ENCODE results near the gene POP7. TPM values are rescaled to one million over a fixed set of nuclear protein-coding genes. Genes with fewer than 3 reads are reported as not detected.
A peak's percentile ranks its signal among the peaks of the same experiment; 100 is the strongest.

Gene POP7
- total RNA-seq, 2 experiments from 2014 or later = 43.6 to 48.3 TPM

- Mint-ChIP-seq H3K27me3 (ENCODE audit: low read depth) (no peaks in the 10 kb centered on the region), H3K36me3 (ENCODE audit: low read depth) (peaks cover 35% of the 10 kb centered on the region), H3K4me1 (ENCODE audit: low read depth) (peaks cover 34% of the 10 kb centered on the region), H3K4me3 (no peak overlapping the region), H3K9me3 (ENCODE audit: insufficient read depth) (no peaks in the 10 kb centered on the region), H3K27ac (peak overlapping the region; percentile 1)
- POLR2A ChIA-PET = interaction anchor here (0.8 to 2.5 kb wide), 3 partner anchors 10 to 113 kb away, joined by 3 to 9 read pairs (median 5); no protein-coding TSS in a partner anchor
- DNase-seq = no peak
- CTCF ChIA-PET = interaction anchor here (1.3 to 6.1 kb wide), 3 partner anchors 12 to 47 kb away, joined by 4 to 38 read pairs (median 5); partner anchors contain the start of gene POP7
- ATAC-seq = no peak
Observed at GRCh38 chr7:100679927-100680575, 25.9 kb upstream of the POP7 start.

- no peak for ATAC-seq
- POLR2A ChIA-PET = interaction anchor here (0.9 to 2.5 kb wide), 2 partner anchors 10 to 55 kb away, joined by 3 to 9 read pairs; no protein-coding TSS in a partner anchor
- CTCF ChIA-PET = interaction anchor here (1.3 to 6.1 kb wide), 3 partner anchors 11 to 48 kb away, joined by 4 to 38 read pairs (median 5); partner anchors contain the start of gene POP7
- Mint-ChIP-seq H3K27me3 (ENCODE audit: low read depth) (no peaks in the 10 kb centered on the region), H3K27ac (no peak overlapping the region), H3K4me1 (ENCODE audit: low read depth) (peaks cover 34% of the 10 kb centered on the region), H3K36me3 (ENCODE audit: low read depth) (peaks cover 40% of the 10 kb centered on the region), H3K4me3 (no peak overlapping the region), H3K9me3 (ENCODE audit: insufficient read depth) (no peaks in the 10 kb centered on the region)
- DNase-seq = no peak
Observed at GRCh38 chr7:100680576-100681271, 25.2 kb upstream of the POP7 start.

GRCh38 chr7:100681491-100682227 lies 24.3 kb upstream of the POP7 start:
- ATAC-seq (no peak), DNase-seq (no peak)
- Mint-ChIP-seq H3K27me3 (ENCODE audit: low read depth) (no peaks in the 10 kb centered on the region), H3K9me3 (ENCODE audit: insufficient read depth) (no peaks in the 10 kb centered on the region), H3K36me3 (ENCODE audit: low read depth) (peaks cover 37% of the 10 kb centered on the region), H3K27ac (peak overlapping the region; percentile 52), H3K4me3 (no peak overlapping the region), H3K4me1 (ENCODE audit: low read depth) (peaks cover 30% of the 10 kb centered on the region)
- POLR2A ChIA-PET = interaction anchor here (1.7 to 2.5 kb wide), 2 partner anchors 9 to 11 kb away, joined by 5 to 9 read pairs; no protein-coding TSS in a partner anchor
- CTCF ChIA-PET = interaction anchor here (1.7 to 6.1 kb wide), 3 partner anchors 11 to 49 kb away, joined by 4 to 38 read pairs (median 10); partner anchors contain the start of gene POP7

- Mint-ChIP-seq H3K36me3 (ENCODE audit: low read depth) (peaks cover 35% of the 10 kb centered on the region), H3K4me1 (ENCODE audit: low read depth) (peaks cover 26% of the 10 kb centered on the region), H3K27me3 (ENCODE audit: low read depth) (no peaks in the 10 kb centered on the region), H3K4me3 (no peak overlapping the region), H3K27ac (no peak overlapping the region), H3K9me3 (ENCODE audit: insufficient read depth) (no peaks in the 10 kb centered on the region)
- ChIA-PET POLR2A (interaction anchor here (1.7 to 2.5 kb wide), 2 partner anchors 8 to 11 kb away, joined by 5 to 9 read pairs; no protein-coding TSS in a partner anchor), CTCF (interaction anchor here (1.2 to 6.1 kb wide), 3 partner anchors 10 to 123 kb away, joined by 4 to 38 read pairs (median 10); partner anchors contain the start of gene POP7)
- DNase-seq (no peak), ATAC-seq (no peak)
Observed at GRCh38 chr7:100682228-100682741, 23.6 kb upstream of the POP7 start.

- POLR2A ChIA-PET = interaction anchor here (1.1 to 1.7 kb wide), 2 partner anchors 10 to 68 kb away, joined by 3 to 5 read pairs; no protein-coding TSS in a partner anchor
- CTCF ChIA-PET = interaction anchor here (1.2 to 6.1 kb wide), 3 partner anchors 9 to 124 kb away, joined by 4 to 38 read pairs (median 10); partner anchors contain the start of gene POP7
- no peak overlapping the region for H3K27ac Mint-ChIP-seq
- peaks cover 19% of the 10 kb centered on the region for H3K4me1 Mint-ChIP-seq (ENCODE audit: low read depth)
- no peaks in the 10 kb centered on the region for H3K27me3 Mint-ChIP-seq (ENCODE audit: low read depth)
- DNase-seq (no peak), ATAC-seq (no peak)
- H3K9me3 Mint-ChIP-seq (ENCODE audit: insufficient read depth) = no peaks in the 10 kb centered on the region
- no peak overlapping the region for H3K4me3 Mint-ChIP-seq
- H3K36me3 Mint-ChIP-seq (ENCODE audit: low read depth) = peaks cover 33% of the 10 kb centered on the region
Observed at GRCh38 chr7:100682991-100683658, 22.8 kb upstream of the POP7 start.

- CTCF ChIA-PET = interaction anchor here (0.8 to 6.1 kb wide), 4 partner anchors 8 to 124 kb away, joined by 3 to 38 read pairs (median 7); partner anchors contain the start of gene POP7
Observed at GRCh38 chr7:100683659-100684533, 22.0 kb upstream of the POP7 start.

GRCh38 chr7:100684534-100685042 lies 21.3 kb upstream of the POP7 start:
- ATAC-seq (no peak), DNase-seq (no peak)
- H3K27me3 Mint-ChIP-seq (ENCODE audit: low read depth) = no peaks in the 10 kb centered on the region
- no peaks in the 10 kb centered on the region for H3K9me3 Mint-ChIP-seq (ENCODE audit: insufficient read depth)
- H3K4me1 Mint-ChIP-seq (ENCODE audit: low read depth) = peaks cover 20% of the 10 kb centered on the region
- H3K4me3 Mint-ChIP-seq = no peak overlapping the region
- H3K36me3 Mint-ChIP-seq (ENCODE audit: low read depth) = peaks cover 30% of the 10 kb centered on the region
- POLR2A ChIA-PET = interaction anchor here (1.4 kb wide), 1 partner anchor 7 kb away, joined by 4 read pairs; no protein-coding TSS in a partner anchor
- CTCF ChIA-PET = interaction anchor here (0.8 to 6.1 kb wide), 3 partner anchors 8 to 72 kb away, joined by 3 to 38 read pairs (median 3); partner anchors contain the start of gene MOSPD3
- H3K27ac Mint-ChIP-seq = no peak overlapping the region

More at GRCh38 chr7:100683659-100684533, 22.0 kb upstream of the POP7 start:
- DNase-seq = no peak
- POLR2A ChIA-PET = interaction anchor here (1.1 to 1.7 kb wide), 2 partner anchors 9 to 68 kb away, joined by 3 to 5 read pairs; no protein-coding TSS in a partner anchor
- Mint-ChIP-seq H3K9me3 (ENCODE audit: insufficient read depth) (no peaks in the 10 kb centered on the region), H3K4me1 (ENCODE audit: low read depth) (peaks cover 20% of the 10 kb centered on the region), H3K27ac (no peak overlapping the region), H3K36me3 (ENCODE audit: low read depth) (peaks cover 31% of the 10 kb centered on the region), H3K27me3 (ENCODE audit: low read depth) (no peaks in the 10 kb centered on the region), H3K4me3 (no peak overlapping the region)
- ATAC-seq = no peak

- peaks cover 27% of the 10 kb centered on the region for H3K36me3 Mint-ChIP-seq (ENCODE audit: low read depth)
- DNase-seq (no peak), ATAC-seq (no peak)
- H3K4me1 Mint-ChIP-seq (ENCODE audit: low read depth) = peaks cover 18% of the 10 kb centered on the region
- H3K4me3 Mint-ChIP-seq = no peak overlapping the region
- no peaks in the 10 kb centered on the region for H3K27me3 Mint-ChIP-seq (ENCODE audit: low read depth)
- CTCF ChIA-PET = interaction anchor here (0.8 to 6.1 kb wide), 3 partner anchors 7 to 73 kb away, joined by 3 to 38 read pairs (median 3); partner anchors contain the start of gene MOSPD3
- no peak overlapping the region for H3K27ac Mint-ChIP-seq
- POLR2A ChIA-PET = interaction anchor here (1.4 kb wide), 1 partner anchor 8 kb away, joined by 4 read pairs; no protein-coding TSS in a partner anchor
- no peaks in the 10 kb centered on the region for H3K9me3 Mint-ChIP-seq (ENCODE audit: insufficient read depth)
Observed at GRCh38 chr7:100685049-100685605, 20.8 kb upstream of the POP7 start.

- Mint-ChIP-seq H3K27me3 (ENCODE audit: low read depth) (no peaks in the 10 kb centered on the region), H3K9me3 (ENCODE audit: insufficient read depth) (no peaks in the 10 kb centered on the region), H3K4me3 (no peak overlapping the region), H3K27ac (no peak overlapping the region), H3K4me1 (ENCODE audit: low read depth) (peaks cover 12% of the 10 kb centered on the region), H3K36me3 (ENCODE audit: low read depth) (peaks cover 27% of the 10 kb centered on the region)
- ChIA-PET CTCF (no interaction called here), POLR2A (interaction anchor here (1.4 kb wide), 1 partner anchor 8 kb away, joined by 4 read pairs; no protein-coding TSS in a partner anchor)
- DNase-seq (no peak), ATAC-seq (no peak)
Observed at GRCh38 chr7:100685631-100686145, 20.2 kb upstream of the POP7 start.
